CD4-positive, alpha-beta memory T cell (primary cell): Measurements from ENCODE around the gene TRAP1. TPM values are rescaled to one million over a fixed set of nuclear protein-coding genes. Genes with fewer than 3 reads are reported as not detected.
"Not testable (repeated sequence)": the region's sequence is repeated elsewhere in the genome, so short reads cannot be mapped to it uniquely, and the experiment has no call there.

Experiments used
- CTCF ChIA-PET: fragments of 350-600 bp; sonication (Branson Sonifier 250); formaldehyde crosslinking; loops from one replicate; lab custom pipeline; 2021; ENCODE audit warnings: inconsistent platforms; ENCODE audit not compliant: partially characterized antibody; lab: Charles Lee
- POLR2A ChIA-PET: fragments of 350-600 bp; sonication (Branson Sonifier 250); formaldehyde crosslinking; loops from one replicate; lab custom pipeline; 2021; ENCODE audit not compliant: partially characterized antibody; lab: Charles Lee
- DNase-seq, 5 donors: peaks; one replicate each; pipeline versions ENCODE4 v3.0.0 to v3.0.0-alpha.2; 2020 to 2022; ENCODE audit warnings: mixed read lengths in 1 of 5
- H3K27ac ChIP-seq: one replicate; pipeline ENCODE4 v1.7.0; 2013; ENCODE audit warnings: low read depth, low read length
- H3K27me3 ChIP-seq: 2 replicates; pipeline ENCODE4 v1.7.0; 2013; ENCODE audit warnings: mild to moderate bottlenecking, low read length, moderate library complexity; ENCODE audit not compliant: insufficient read depth
- H3K36me3 ChIP-seq: 2 replicates; pipeline ENCODE4 v1.7.0; 2013; ENCODE audit warnings: mild to moderate bottlenecking, low read length, moderate library complexity; ENCODE audit not compliant: insufficient read depth
- H3K4me1 ChIP-seq: 2 replicates; pipeline ENCODE4 v1.7.0; 2013; ENCODE audit warnings: mild to moderate bottlenecking, low read length, moderate library complexity; ENCODE audit not compliant: insufficient read depth
- H3K4me3 ChIP-seq, 2 donors: one replicate each; pipeline ENCODE4 v1.7.0; 2013; ENCODE audit warnings: low read length in 2 of 2, mild to moderate bottlenecking in 1 of 2
- H3K9me3 ChIP-seq, 2 donors: one replicate each; pipeline ENCODE4 v1.7.0; 2013; ENCODE audit warnings: low read length in 2 of 2, control low read depth in 1 of 2; ENCODE audit not compliant: control insufficient read depth in 1 of 2
- H3K27ac Mint-ChIP-seq, 7 donors: one replicate each; pipeline ENCODE4 v1.8.0; 2020 to 2021; ENCODE audit warnings: mixed read lengths in 7 of 7, mild to moderate bottlenecking in 6 of 7, inconsistent platforms in 3 of 7, moderate library complexity in 3 of 7
- H3K27me3 Mint-ChIP-seq, 2 donors: one replicate each; pipeline ENCODE4 v1.8.0; 2020 to 2021; ENCODE audit warnings: mixed read lengths in 2 of 2
- H3K36me3 Mint-ChIP-seq, 2 donors: one replicate each; pipeline ENCODE4 v1.8.0; 2020 to 2021; ENCODE audit warnings: mixed read lengths in 2 of 2, inconsistent platforms in 1 of 2, mild to moderate bottlenecking in 1 of 2
- H3K4me1 Mint-ChIP-seq, 4 donors: one replicate each; pipeline ENCODE4 v1.8.0; 2020 to 2021; ENCODE audit warnings: mixed read lengths in 4 of 4, mild to moderate bottlenecking in 1 of 4
- H3K4me3 Mint-ChIP-seq, 8 donors: one replicate each; pipeline ENCODE4 v1.8.0; 2020 to 2021; ENCODE audit warnings: mixed read lengths in 8 of 8, mild to moderate bottlenecking in 7 of 8, moderate library complexity in 6 of 8, inconsistent platforms in 3 of 8
- H3K9me3 Mint-ChIP-seq, 8 donors: one replicate each; pipeline ENCODE4 v1.8.0; 2020 to 2021; ENCODE audit warnings: mixed read lengths in 8 of 8, mild to moderate bottlenecking in 5 of 8, inconsistent platforms in 3 of 8, moderate library complexity in 1 of 8
- intact Hi-C: fragments of 100-400 bp; cut with micrococcal nuclease; formaldehyde crosslinking; loops from one replicate; pipeline ENCODE4 v1.15.1; 2023
- polyA plus RNA-seq, 2 donors: library from polyadenylated mRNA; unstranded; fragments of 300-500 nt; fragmentation: Illumina TruSeq; gene quantifications; one replicate each; pipeline ENCODE4 v1.2.3, GENCODE V29; 2021
- total RNA-seq, 2 experiments: library from RNA; stranded (reverse); gene quantifications; one replicate each; pipeline ENCODE4 v1.2.3, GENCODE V29; 2021

TRAP1 gene
- total and polyA plus RNA-seq, 4 experiments from 2014 or later: 56.4 to 111 (median 80.1) TPM

DNA sequence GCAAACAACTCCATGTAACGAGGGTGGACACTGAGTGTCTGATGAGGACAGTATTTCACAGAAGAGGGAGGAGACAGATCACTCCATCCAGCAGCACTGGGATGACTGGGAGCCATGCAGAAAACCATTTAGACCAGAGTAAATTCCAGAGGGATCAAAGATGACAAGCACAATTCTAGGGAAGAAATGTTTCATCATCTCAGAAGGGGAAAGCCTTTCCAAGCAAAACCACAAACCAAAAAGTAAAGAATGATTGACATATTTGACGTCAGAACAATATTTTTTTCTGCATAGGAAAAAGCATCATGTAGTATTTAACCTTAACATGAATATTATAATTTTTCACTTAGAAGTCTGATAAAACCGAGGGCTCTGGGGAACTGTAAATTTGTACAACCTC, 58.1 kb downstream of the TRAP1 start:
- Mint-ChIP-seq H3K27ac (peak overlapping the region in 4 of 7 donors; percentile 19 to 89 (median 58)), H3K27me3 (no peaks in the 10 kb centered on the region), H3K9me3 (no peaks in the 10 kb centered on the region), H3K4me3 (no peak overlapping the region), H3K4me1 (peaks cover 0 to 7% (median 1%) of the 10 kb centered on the region in 4 donors), H3K36me3 (peaks cover 25 to 63% of the 10 kb centered on the region in 2 donors)
- Histone ChIP-seq H3K4me3 (no peak overlapping the region), H3K9me3 (no peaks in the 10 kb centered on the region), H3K27ac (no peak overlapping the region), H3K36me3 (peaks cover 64% of the 10 kb centered on the region), H3K27me3 (no peaks in the 10 kb centered on the region), H3K4me1 (no peaks in the 10 kb centered on the region)
- intact Hi-C loops: no loop called here
- no peak for DNase-seq
- POLR2A ChIA-PET: interaction anchor here (1.0 kb wide), 1 partner anchor 33 kb away, joined by 3 read pairs; no protein-coding TSS in a partner anchor
- CTCF ChIA-PET: no interaction called here

DNA sequence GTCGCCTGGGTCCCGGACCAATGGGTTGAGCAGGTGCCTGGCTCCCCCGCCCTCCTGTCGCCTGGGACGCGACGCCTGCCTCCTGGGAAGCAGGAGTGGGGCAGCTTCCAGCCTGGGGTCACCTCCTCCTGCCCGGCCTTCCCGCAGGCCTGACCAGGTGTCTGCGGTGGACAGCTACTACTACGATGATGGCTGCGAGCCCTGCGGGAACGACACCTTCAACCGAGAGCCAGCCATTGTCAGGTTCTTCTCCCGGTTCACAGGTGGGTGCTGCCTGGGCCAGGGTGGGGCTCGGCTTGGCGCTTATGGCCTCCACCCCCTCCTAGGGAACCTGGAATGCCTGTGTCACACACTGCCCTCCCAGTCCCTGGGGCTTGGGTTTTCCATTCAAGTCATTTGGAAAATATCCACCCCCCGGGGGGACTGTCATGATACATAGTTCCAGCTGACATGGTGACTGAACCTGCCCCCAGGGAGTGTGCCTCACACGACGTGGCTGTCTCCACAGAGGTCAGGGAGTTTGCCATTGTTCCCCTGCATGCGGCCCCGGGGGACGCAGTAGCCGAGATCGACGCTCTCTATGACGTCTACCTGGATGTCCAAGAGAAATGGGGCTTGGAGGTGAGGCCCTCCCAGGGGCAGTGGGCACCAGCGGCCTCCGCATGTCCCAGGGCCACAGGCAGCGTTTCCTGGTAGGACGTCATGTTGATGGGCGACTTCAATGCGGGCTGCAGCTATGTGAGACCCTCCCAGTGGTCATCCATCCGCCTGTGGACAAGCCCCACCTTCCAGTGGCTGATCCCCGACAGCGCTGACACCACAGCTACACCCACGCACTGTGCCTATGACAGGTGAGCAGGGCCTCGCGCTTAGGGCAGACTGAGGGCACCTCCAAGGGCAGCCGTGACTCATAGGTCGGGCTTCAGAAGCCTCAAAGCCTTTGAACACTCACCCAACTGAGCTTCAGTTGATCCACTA, 60.5 kb downstream of the TRAP1 start:
- no peaks in the 10 kb centered on the region for H3K27me3 Mint-ChIP-seq
- peaks cover 20 to 57% of the 10 kb centered on the region in 2 donors for H3K36me3 Mint-ChIP-seq
- no peak overlapping the region for H3K4me3 Mint-ChIP-seq
- no peak overlapping the region for H3K4me3 ChIP-seq
- no peaks in the 10 kb centered on the region for H3K27me3 ChIP-seq
- intact Hi-C loops: no loop called here
- H3K9me3 Mint-ChIP-seq: no peaks in the 10 kb centered on the region
- no peaks in the 10 kb centered on the region for H3K9me3 ChIP-seq
- POLR2A ChIA-PET: no interaction called here
- peaks cover 0 to 11% (median 3%) of the 10 kb centered on the region in 4 donors for H3K4me1 Mint-ChIP-seq
- peaks cover 47% of the 10 kb centered on the region for H3K36me3 ChIP-seq
- DNase-seq: no peak
- H3K4me1 ChIP-seq: no peaks in the 10 kb centered on the region
- CTCF ChIA-PET: interaction anchor here (1.0 kb wide), 1 partner anchor 30 kb away, joined by 3 read pairs; no protein-coding TSS in a partner anchor
- peak overlapping the region in 1 of 7 donors; percentile 42 for H3K27ac Mint-ChIP-seq
- no peak overlapping the region for H3K27ac ChIP-seq

DNA sequence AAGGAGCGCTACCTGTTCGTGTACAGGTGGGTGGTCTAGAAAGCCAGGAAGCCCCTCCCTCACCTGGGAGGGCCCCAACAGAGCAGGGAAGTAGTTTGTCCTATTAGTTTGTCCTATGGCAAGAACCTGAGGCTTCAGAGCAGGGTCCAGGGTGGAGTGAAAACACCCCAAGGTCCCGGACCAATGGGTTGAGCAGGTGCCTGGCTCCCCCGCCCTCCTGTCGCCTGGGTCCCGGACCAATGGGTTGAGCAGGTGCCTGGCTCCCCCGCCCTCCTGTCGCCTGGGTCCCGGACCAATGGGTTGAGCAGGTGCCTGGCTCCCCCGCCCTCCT, 61.2 kb downstream of the TRAP1 start:
- Mint-ChIP-seq H3K4me1 (peaks cover 0 to 11% (median 3%) of the 10 kb centered on the region in 4 donors), H3K36me3 (peaks cover 19 to 58% of the 10 kb centered on the region in 2 donors), H3K27ac (peak overlapping the region in 1 of 7 donors; percentile 13)
- H3K27me3 Mint-ChIP-seq, H3K9me3 ChIP-seq, H3K4me1 ChIP-seq, H3K27me3 ChIP-seq, H3K9me3 Mint-ChIP-seq, H3K4me3 ChIP-seq, H3K27ac ChIP-seq, intact Hi-C loops, POLR2A ChIA-PET, DNase-seq, H3K4me3 Mint-ChIP-seq: not testable (repeated sequence)
- H3K36me3 ChIP-seq: peaks cover 42% of the 10 kb centered on the region
- CTCF ChIA-PET: interaction anchor here (0.6 kb wide), 1 partner anchor 627 kb away, joined by 5 read pairs; no protein-coding TSS in a partner anchor

DNA sequence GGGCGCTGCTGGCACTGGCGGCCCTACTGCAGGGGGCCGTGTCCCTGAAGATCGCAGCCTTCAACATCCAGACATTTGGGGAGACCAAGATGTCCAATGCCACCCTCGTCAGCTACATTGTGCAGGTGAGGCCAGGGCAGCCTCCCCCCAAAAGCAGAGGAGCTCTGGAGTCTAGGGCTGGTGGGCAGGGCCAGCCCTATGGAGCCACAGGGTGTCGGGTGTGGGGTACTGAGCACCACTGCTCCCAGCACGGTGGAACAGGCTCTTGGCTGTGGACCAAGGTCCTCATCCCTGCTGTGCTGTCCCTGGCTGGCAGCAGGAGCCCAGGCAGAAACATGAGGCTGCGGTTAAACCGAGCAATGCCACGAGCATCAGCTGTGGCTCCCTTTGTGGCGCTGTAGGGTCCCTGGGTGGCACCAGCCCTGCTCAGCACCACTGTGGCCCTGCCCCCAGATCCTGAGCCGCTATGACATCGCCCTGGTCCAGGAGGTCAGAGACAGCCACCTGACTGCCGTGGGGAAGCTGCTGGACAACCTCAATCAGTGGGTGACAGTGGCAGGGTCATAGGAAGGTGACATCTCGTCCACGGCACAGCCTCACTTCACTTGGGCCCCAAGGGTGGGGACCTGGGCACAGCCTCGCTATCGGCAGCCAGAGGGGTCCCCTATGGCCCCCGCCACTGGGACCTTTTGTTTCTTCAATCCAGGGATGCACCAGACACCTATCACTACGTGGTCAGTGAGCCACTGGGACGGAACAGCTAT, 61.7 kb downstream of the TRAP1 start:
- peak overlapping the region in 2 of 7 donors; percentile 13 to 74 for H3K27ac Mint-ChIP-seq
- POLR2A ChIA-PET: no interaction called here

DNA sequence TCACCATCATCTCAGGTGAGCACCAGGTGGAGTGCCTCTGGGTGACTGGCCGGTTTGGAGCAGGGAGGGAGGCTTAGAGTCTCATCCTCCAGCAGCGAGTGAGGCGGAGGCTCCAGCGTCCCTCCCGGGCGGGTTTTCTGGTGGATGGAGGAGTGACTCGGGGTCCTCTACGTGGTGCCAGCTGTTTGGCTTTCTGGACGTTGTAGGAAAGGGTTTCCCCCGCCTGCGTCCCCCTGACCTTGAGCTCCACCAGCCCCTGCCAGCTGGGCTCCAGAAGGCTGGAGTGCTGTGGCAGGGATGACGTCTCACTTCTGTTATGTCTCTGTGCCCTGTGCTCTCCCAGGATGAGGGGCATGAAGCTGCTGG, 62.3 kb downstream of the TRAP1 start:
- H3K36me3 ChIP-seq: peaks cover 38% of the 10 kb centered on the region
- CTCF ChIA-PET: interaction anchor here (0.9 to 1.2 kb wide), 2 partner anchors 9 to 12 kb away, joined by 3 read pairs; no protein-coding TSS in a partner anchor
- H3K27ac Mint-ChIP-seq: peak overlapping the region in 1 of 7 donors; percentile 74

More for the DNA sequence above, 61.7 kb downstream of the TRAP1 start:
- intact Hi-C loops: no loop called here
- Mint-ChIP-seq H3K9me3 (no peaks in the 10 kb centered on the region), H3K36me3 (peaks cover 16 to 52% of the 10 kb centered on the region in 2 donors), H3K4me1 (peaks cover 0 to 11% (median 3%) of the 10 kb centered on the region in 4 donors), H3K27me3 (no peaks in the 10 kb centered on the region), H3K4me3 (no peak overlapping the region)
- H3K27ac ChIP-seq: no peak overlapping the region
- no peaks in the 10 kb centered on the region for H3K9me3 ChIP-seq
- CTCF ChIA-PET: interaction anchor here (0.6 to 1.2 kb wide), 3 partner anchors 10 to 627 kb away, joined by 3 to 5 read pairs (median 3); no protein-coding TSS in a partner anchor
- H3K4me3 ChIP-seq: no peak overlapping the region
- H3K27me3 ChIP-seq: no peaks in the 10 kb centered on the region
- no peak for DNase-seq
- peaks cover 42% of the 10 kb centered on the region for H3K36me3 ChIP-seq
- H3K4me1 ChIP-seq: no peaks in the 10 kb centered on the region

DNA sequence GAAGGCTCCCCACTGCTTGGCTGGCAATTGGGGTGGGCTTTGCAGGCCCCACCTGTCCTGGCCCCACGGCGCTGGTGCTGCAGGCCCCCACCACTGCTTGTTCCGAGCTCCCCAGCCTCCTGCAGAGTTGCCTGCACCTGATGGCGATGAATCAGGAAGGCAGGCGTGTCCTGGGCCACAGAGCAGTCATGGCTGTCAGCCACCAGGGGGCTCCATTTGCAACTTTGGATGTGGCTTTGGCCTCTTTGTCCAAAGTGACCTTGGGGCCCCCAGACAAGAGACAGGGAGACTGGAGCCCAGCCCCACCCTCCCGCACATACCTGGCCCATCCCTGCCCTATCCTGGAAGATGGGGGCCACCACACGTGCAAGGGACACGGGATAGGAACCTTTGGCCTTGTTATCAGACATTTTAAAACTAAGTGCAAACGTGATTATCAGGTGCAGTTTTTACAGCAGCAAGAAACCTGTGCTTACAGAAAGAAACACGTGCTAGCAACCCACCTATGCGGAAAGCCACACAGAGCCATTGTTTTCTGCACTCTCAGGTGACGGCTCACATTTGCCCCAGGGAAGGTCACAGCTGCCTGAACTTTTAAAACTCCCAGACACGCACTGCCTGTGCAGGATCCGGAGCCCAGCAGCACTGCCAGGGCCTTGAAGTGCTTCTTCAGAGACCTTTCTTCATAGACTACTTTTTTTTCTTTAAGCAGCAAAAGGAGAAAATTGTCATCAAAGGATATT, 62.9 kb downstream of the TRAP1 start, which contains the start of gene DNASE1:
DNASE1 (plus strand) TSS at position 443 of the 743 bp plus-strand sequence. CDS start 683 bp downstream, outside the sequence.
- H3K27ac Mint-ChIP-seq: peak within 1 kb of the TSS in 4 of 7 donors; percentile 19 to 74 (median 48)
- peaks cover 0 to 11% (median 3%) of the 10 kb centered on the region in 4 donors for H3K4me1 Mint-ChIP-seq
- H3K9me3 Mint-ChIP-seq: no peaks in the 10 kb centered on the region
- H3K27me3 Mint-ChIP-seq: no peaks in the 10 kb centered on the region
- CTCF ChIA-PET: interaction anchor here (0.6 to 1.2 kb wide), 3 partner anchors 8 to 276 kb away, joined by 3 to 4 read pairs (median 4); no protein-coding TSS in a partner anchor
- Histone ChIP-seq H3K4me1 (no peaks in the 10 kb centered on the region), H3K27ac (no peak within 1 kb of the TSS), H3K36me3 (peaks cover 34% of the 10 kb centered on the region), H3K9me3 (no peaks in the 10 kb centered on the region), H3K27me3 (no peaks in the 10 kb centered on the region), H3K4me3 (no peak within 1 kb of the TSS)
- intact Hi-C loops: loop anchor here (5.0 kb wide), 1 partner anchor 77 kb away; the partner anchor contains the start of gene NLRC3
- H3K4me3 Mint-ChIP-seq: peak within 1 kb of the TSS in 1 of 8 donors; percentile 45
- POLR2A ChIA-PET: interaction anchor here (1.0 kb wide), 1 partner anchor 43 kb away, joined by 3 read pairs; the partner anchor contains the start of gene SLX4
- peak; percentile 38 to 66 (median 46) for DNase-seq
- peaks cover 10 to 46% of the 10 kb centered on the region in 2 donors for H3K36me3 Mint-ChIP-seq

More for the DNA sequence above, 62.3 kb downstream of the TRAP1 start:
- Histone ChIP-seq H3K9me3 (no peaks in the 10 kb centered on the region), H3K4me1 (no peaks in the 10 kb centered on the region), H3K27ac (no peak overlapping the region), H3K4me3 (no peak overlapping the region), H3K27me3 (no peaks in the 10 kb centered on the region)
- H3K4me3 Mint-ChIP-seq: no peak overlapping the region
- intact Hi-C loops: no loop called here
- no peaks in the 10 kb centered on the region for H3K27me3 Mint-ChIP-seq
- peaks cover 14 to 51% of the 10 kb centered on the region in 2 donors for H3K36me3 Mint-ChIP-seq
- H3K4me1 Mint-ChIP-seq: peaks cover 0 to 11% (median 3%) of the 10 kb centered on the region in 4 donors
- no peaks in the 10 kb centered on the region for H3K9me3 Mint-ChIP-seq
- POLR2A ChIA-PET: no interaction called here
- no peak for DNase-seq
